Left ventricle myocardium inferior (tissue), 1 donor: ENCODE measurements around the gene PLBD1. TPM values are rescaled to one million over a fixed set of nuclear protein-coding genes. Genes with fewer than 3 reads are reported as not detected.

ENCODE experiments used
- DNase-seq: peaks from one replicate; pipeline ENCODE4 v3.0.0-alpha.2; 2020
- H3K27ac ChIP-seq: fragments of 200-600 bp; replicated peaks from 2 replicates; pipeline ENCODE4 v1.8.0; 2021
- H3K27me3 ChIP-seq: fragments of 200-600 bp; 2 replicates; pipeline ENCODE4 v1.8.0; 2021; ENCODE audit warnings: low read depth
- H3K36me3 ChIP-seq: fragments of 200-600 bp; 2 replicates; pipeline ENCODE4 v1.8.0; 2021
- H3K4me1 ChIP-seq: fragments of 200-600 bp; 2 replicates; pipeline ENCODE4 v1.8.0; 2021
- H3K4me3 ChIP-seq: fragments of 200-600 bp; 2 replicates; pipeline ENCODE4 v1.8.0; 2021; ENCODE audit warnings: mild to moderate bottlenecking, moderate library complexity
- H3K9me3 ChIP-seq: fragments of 200-600 bp; replicated peaks from 2 replicates; pipeline ENCODE4 v1.8.0; 2021
- intact Hi-C: fragments of 100-400 bp; cut with micrococcal nuclease; formaldehyde crosslinking; loops from one replicate; pipeline ENCODE4 v1.11.0; 2022
- long read RNA-seq: library from polyadenylated mRNA; unstranded; transcript quantifications from one replicate; pipeline ENCODE4 v2.0.0, GENCODE V29; 2021
- total RNA-seq: library from RNA; stranded (reverse); fragmentation: NEBNext Ultra II Directional; extraction: Animal tissue kit (Norgen Biotek cat#: 25700); gene quantifications from one replicate; pipeline ENCODE4 v1.2.1, GENCODE V29; 2021
- TF ChIP-seq, protein P1 (sequence below): fragments of 200-600 bp; IDR thresholded peaks from 2 replicates; pipeline ENCODE4 v1.8.0; 2021; ENCODE audit warnings: antibody characterized with exemption, mild to moderate bottlenecking, borderline replicate concordance
- donor health status: DM: no; HTN: yes; CAD: no; lungs with severe emphysema.

Gene PLBD1, protein sequence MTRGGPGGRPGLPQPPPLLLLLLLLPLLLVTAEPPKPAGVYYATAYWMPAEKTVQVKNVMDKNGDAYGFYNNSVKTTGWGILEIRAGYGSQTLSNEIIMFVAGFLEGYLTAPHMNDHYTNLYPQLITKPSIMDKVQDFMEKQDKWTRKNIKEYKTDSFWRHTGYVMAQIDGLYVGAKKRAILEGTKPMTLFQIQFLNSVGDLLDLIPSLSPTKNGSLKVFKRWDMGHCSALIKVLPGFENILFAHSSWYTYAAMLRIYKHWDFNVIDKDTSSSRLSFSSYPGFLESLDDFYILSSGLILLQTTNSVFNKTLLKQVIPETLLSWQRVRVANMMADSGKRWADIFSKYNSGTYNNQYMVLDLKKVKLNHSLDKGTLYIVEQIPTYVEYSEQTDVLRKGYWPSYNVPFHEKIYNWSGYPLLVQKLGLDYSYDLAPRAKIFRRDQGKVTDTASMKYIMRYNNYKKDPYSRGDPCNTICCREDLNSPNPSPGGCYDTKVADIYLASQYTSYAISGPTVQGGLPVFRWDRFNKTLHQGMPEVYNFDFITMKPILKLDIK
- total RNA-seq: 29.1 TPM
- long read RNA-seq, transcript PLBD1-201 (11 exons, 2,426 nt): major isoform, 65 of 69 reads
- long read RNA-seq, partial matches to known transcripts: 1 of 69 reads
- long read RNA-seq, other reads (novel, unspliced or antisense): 3 of 69 reads

GRCh38 chr12:14567351-14568162, at the start of gene PLBD1:
TSS of gene PLBD1 (minus strand) at chr12:14567883. CDS start at chr12:14567696, 187 bp downstream.
- H3K27me3 ChIP-seq: no peaks in the 10 kb centered on the region
- no peaks in the 10 kb centered on the region for H3K36me3 ChIP-seq
- H3K4me3 ChIP-seq: peak within 1 kb of the TSS; percentile 72
- TF ChIP-seq, protein P1, sequence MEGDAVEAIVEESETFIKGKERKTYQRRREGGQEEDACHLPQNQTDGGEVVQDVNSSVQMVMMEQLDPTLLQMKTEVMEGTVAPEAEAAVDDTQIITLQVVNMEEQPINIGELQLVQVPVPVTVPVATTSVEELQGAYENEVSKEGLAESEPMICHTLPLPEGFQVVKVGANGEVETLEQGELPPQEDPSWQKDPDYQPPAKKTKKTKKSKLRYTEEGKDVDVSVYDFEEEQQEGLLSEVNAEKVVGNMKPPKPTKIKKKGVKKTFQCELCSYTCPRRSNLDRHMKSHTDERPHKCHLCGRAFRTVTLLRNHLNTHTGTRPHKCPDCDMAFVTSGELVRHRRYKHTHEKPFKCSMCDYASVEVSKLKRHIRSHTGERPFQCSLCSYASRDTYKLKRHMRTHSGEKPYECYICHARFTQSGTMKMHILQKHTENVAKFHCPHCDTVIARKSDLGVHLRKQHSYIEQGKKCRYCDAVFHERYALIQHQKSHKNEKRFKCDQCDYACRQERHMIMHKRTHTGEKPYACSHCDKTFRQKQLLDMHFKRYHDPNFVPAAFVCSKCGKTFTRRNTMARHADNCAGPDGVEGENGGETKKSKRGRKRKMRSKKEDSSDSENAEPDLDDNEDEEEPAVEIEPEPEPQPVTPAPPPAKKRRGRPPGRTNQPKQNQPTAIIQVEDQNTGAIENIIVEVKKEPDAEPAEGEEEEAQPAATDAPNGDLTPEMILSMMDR: no peak
- no peaks in the 10 kb centered on the region for H3K9me3 ChIP-seq
- peak; percentile 81 for DNase-seq
- peaks cover 27% of the 10 kb centered on the region for H3K4me1 ChIP-seq
- intact Hi-C loops: no loop called here
- peak within 1 kb of the TSS; percentile 95 for H3K27ac ChIP-seq

GRCh38 chr12:14614704-14615121, 47.0 kb upstream of the PLBD1 start:
- no peaks in the 10 kb centered on the region for H3K27me3 ChIP-seq
- H3K4me1 ChIP-seq: peaks cover 50% of the 10 kb centered on the region
- TF ChIP-seq, protein P1: no peak
- DNase-seq: no peak
- intact Hi-C loops: loop anchor here (5.0 kb wide), 1 partner anchor 377 kb away; no protein-coding TSS in a partner anchor
- no peak overlapping the region for H3K27ac ChIP-seq
- no peak overlapping the region for H3K4me3 ChIP-seq
- peaks cover 18% of the 10 kb centered on the region for H3K9me3 ChIP-seq
- H3K36me3 ChIP-seq: no peaks in the 10 kb centered on the region

GRCh38 chr12:14613718-14614117, 46.0 kb upstream of the PLBD1 start:
- Histone ChIP-seq H3K36me3 (no peaks in the 10 kb centered on the region), H3K27ac (peak overlapping the region; percentile 75), H3K27me3 (no peaks in the 10 kb centered on the region), H3K4me1 (peaks cover 40% of the 10 kb centered on the region), H3K4me3 (no peak overlapping the region), H3K9me3 (peaks cover 21% of the 10 kb centered on the region)
- TF ChIP-seq, protein P1: no peak
- intact Hi-C loops: no loop called here
- DNase-seq: no peak

DNA sequence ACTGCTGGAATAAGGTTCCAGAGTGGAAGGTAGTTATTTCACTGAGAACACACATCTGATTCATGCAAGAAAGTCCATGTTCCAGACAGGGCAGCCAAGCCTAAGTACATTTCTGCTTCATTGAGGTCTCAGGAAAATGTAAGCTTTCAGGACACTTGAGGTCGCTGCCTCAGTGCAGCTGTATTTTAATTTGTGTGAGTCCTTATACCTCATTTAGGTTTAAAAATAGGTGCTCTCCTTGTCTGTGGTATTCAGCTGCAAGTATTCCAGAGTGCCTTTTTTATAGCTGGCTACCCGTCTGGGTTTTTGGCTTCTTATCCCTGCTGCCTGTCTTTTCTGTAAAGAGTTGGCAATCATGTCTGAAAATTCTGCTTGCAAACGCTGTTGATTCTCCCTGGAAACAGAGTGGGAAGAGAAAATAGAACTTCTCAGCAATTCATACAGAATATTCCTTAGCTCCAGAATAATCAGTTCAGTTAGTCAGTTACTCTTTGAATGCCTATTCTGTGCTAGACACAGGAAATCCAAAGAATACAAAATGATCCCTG, 45.3 kb upstream of the PLBD1 start:
- TF ChIP-seq, protein P1: no peak

DNA sequence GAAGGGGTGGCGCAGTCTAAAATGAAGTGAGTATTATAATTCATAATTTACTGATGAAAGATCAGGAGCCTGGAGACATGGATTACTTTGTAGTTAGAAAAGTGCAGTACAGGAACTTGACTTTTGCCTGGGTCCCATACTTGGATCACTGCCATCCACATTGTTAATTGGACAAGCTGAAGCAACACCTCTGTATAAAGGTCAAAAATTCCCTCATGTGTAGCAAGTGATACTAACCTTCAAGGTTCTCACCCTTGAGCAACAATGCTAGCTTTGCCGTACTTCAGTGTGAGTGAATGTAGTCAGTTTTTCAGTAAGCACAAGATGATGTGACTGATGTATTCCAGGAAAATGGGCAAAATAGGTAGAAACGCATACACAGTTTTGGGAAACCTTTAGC, 44.6 kb upstream of the PLBD1 start:
- H3K9me3 ChIP-seq: peaks cover 36% of the 10 kb centered on the region
- intact Hi-C loops: no loop called here
- TF ChIP-seq, protein P1: no peak
- no peak overlapping the region for H3K4me3 ChIP-seq
- no peaks in the 10 kb centered on the region for H3K36me3 ChIP-seq
- peak overlapping the region; percentile 75 for H3K27ac ChIP-seq
- peaks cover 39% of the 10 kb centered on the region for H3K4me1 ChIP-seq
- H3K27me3 ChIP-seq: no peaks in the 10 kb centered on the region
- no peak for DNase-seq

More for the DNA sequence above, 45.3 kb upstream of the PLBD1 start:
- Histone ChIP-seq H3K27me3 (no peaks in the 10 kb centered on the region), H3K4me3 (peak overlapping the region; percentile 32), H3K36me3 (no peaks in the 10 kb centered on the region), H3K9me3 (peaks cover 29% of the 10 kb centered on the region), H3K4me1 (peaks cover 39% of the 10 kb centered on the region), H3K27ac (peak overlapping the region; percentile 75)
- DNase-seq: no peak
- intact Hi-C loops: no loop called here
